ENCODE results near the gene ZNF688.
"Not testable (repeated sequence)": the region's sequence is repeated elsewhere in the genome, so short reads cannot be mapped to it uniquely, and the experiment has no call there.

ZNF688 gene

DNA sequence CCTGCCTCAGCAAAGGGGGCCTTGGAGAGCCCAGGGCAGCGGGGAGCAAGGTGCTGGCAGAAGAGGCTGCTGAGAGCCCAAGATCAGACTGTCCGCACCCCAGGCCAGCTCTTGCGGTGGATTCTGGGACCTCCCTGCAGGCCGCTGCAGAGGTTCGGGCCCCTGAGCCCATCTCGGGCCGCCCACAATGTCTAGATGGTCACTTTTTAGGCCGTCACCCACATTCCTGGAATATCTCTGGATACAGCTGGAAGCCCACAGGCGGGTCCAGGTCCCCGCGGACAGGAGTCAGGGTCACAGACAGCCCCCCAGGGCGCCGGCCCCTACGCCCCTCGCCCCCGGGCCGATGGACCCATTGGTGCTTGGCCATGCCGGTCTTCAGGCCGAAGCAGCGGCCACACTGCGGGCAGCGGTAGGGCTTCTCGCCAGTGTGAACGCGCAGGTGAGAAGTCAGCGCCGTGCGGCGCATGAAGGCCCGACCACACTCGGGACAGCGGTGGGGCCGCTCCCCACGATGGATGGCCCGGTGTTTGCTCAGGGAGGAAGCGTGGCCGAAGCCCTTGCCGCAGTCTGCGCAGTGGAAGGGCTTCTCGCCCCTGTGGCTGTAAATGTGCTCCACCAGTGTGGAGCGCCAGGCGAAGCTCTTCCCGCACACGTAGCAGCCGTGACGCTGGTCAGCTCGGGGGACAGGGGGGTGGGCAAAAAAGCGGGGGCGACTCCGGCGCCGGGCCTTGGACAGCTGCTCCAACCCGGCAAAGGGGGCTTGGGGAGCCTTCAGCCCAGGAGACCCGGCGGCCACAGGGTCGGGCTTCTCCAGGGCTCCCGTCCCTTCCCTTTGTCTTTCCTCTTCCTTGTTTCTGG is 39.0 kb downstream of the ZNF688 start:
- DNase-seq, result no peak

DNA sequence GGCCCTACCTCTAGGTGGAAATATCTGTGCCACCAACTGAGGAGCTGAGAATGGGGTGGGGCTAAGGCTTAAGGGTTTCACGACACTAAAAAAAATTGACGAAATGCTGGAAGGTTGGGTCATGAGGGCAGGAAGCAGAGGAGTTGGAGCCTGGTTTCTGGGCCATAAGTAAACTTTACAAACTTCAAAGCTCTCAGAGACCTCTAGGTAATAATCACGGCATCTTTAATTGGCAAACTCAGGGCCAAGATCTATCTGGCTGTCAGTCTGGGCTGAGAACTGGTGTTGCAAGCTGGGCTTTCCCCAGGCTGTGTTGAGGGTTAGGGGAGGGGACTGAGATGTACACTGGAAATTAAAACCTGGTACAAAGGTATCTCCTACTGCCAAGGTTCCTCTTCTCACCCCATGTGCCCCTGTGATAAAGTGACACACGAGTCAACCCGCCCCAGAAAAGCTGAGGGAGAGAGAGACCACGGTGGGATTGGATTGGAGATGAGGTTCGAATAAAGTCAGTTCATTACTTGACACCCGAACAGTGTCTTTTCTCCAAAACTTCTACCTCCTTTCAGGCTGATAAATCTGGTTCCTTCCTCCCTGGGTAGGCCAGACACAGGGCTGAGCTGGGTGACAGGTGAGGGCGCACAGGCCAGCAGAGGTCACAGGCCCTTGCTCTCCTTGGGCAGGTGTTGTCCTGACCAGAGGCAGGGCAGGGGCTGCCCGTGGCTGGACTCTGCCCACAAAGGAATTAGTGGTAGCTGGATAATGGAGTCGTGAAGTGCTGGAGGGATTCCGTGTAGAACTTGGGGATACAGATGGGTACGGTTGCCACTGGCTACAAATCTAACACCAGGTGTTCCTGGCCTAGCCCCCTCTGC is 41.1 kb downstream of the ZNF688 start:
- DNase-seq, result no peak

DNA sequence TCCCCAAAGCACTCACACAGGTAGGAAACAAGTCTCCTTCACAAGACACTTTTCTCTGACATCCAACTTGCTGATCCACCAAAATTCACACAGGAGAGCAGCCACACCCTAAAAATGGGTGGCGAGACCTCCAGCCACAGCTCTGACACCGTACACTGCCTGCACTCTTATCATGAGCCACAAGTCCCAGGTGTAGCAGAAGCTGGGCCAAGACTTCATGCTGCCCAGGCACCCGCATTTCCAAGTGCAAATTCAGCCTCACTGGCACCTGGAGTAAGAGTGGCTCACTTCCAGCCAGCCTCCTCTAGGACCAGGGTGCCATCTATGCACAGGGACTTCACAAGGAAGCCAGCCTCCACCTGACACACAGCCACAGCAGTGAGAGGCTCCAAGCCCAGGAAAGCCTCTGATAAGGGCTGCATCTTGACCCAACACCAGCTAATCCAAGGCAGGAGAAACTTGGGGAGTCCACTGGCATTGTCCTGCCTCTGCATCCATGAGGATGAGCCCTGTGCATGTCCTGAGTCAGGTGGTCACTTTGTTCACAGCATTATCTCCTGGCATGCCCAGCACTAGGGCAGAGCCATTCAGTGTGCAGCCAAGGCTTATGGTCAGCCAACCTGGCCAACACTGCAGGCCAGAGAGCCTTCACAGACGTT is 42.6 kb downstream of the ZNF688 start:
- no peak for DNase-seq

DNA sequence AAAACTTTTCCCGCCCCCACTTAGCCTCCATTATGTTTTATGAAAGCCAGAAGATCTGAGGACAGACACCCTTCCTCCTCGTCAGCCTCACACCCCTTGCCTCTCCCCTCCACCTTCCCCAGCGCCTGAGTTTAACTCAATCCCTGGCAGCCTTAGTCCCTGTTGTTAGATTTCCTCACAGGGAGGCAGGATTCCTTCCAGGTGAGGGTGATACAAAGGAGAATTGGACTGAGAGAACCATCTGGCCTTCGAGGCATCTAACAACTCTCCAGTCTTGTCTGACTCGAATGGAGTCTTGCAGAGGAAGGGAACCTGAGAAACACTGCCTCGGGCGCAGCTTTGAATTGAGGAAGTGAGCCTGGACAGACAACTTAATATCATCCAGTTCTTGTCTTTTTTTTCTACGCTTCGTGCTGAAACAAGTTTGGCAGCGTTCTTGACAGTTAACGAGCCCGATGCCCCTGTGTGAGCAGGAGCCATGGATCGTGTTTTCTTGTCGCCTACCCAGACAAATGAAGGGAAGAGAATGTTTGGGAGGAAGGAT is 43.8 kb downstream of the ZNF688 start:
- peak in 1 of 2 experiments; percentile 45 for DNase-seq

DNA sequence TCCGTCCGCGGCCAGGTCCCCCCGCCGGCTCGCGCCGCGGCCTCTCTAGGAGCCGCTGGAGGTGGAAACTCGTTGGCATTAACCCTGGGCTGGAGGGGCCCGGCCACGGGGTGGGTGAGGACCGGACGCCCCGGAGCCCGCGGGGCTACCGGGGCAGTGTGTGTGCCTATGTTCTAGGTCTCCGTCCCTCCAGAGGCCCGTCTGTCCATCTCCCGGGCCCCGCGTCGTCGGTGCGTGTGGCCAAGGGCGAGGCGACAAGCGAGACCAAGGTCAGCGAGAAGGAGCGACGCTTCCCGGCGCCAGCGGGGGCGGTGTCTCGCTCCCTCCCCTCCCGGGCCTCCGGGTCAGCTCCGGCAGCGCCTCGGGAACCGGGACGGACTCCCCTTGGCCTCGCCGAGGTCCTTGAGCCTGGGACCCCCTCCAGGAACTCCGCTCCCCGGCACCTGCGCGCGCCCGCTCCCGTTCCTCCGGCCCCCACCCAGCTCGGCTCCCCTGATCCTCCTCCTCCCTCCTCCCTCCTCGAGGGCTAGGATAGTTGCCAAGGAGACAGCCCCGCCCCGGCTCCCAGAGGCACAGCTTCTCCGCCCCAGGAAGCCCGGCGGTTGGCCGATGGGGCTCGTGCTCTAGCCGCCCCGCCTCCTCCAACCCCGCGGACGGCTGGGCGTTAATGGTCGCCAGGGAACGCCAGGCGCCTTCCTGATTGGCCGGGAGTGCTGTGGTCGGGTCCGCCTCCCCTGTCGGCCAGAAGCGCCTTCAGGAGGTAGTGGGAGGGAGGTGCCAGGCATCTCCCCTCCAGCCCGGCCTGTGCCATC is 44.5 kb downstream of the ZNF688 start:
- peak; percentile 97 to 98 for DNase-seq

DNA sequence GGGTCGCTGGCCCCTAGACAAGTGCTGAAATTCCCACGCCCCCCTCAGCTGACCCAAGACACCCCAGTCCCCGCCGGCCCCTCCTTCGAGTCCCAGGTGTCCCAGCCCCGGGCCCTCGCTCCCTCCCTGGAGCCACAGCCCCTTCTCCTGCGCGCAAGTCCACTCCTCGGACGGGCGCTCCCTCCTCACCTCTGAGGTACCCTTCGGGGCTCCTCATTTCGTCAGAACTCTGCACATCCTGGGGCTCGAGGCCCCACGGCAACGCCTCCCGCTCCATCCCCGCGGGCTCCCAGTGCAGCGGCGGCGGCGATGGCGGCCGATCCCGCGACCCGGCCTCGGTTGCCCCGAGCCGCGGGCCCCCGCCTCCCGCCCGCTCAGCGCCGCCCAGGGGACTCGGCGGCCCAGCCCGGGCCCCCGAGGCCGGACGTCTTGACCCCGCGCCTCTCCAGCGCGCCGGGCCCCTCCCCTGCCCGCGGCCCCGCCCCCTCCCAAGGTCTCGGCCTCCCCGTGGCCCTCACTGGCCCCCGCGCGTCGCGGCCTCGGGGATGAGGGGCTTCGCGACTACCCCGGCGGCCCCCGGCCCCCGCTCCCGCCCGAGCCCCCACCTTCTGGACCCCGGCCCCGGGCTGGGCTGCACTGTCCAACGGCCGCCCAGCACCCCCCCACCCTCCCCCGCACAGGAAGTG is 45.2 kb downstream of the ZNF688 start, which contains the start of gene ZNF768:
ZNF768 (minus strand) TSS at position 430 of the 686 bp plus-strand sequence; CDS start at position 277, 153 bp downstream.
- DNase-seq, result peak; percentile 49 to 65

DNA sequence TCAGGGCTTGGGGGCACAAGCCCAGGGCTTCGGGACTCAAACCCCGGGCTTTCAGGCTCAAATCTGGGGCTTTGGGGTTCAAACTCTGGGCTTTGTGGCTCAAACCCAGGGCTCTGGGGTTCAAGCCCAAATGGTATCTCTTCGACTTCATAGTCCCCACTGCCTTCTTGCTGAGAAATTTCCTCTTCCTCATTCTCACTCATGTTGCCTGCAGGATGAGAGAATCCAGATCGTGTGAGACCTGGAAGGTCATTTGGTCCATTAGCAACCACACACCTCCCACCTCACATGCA is 45.7 kb downstream of the ZNF688 start:
- DNase-seq, result no peak

DNA sequence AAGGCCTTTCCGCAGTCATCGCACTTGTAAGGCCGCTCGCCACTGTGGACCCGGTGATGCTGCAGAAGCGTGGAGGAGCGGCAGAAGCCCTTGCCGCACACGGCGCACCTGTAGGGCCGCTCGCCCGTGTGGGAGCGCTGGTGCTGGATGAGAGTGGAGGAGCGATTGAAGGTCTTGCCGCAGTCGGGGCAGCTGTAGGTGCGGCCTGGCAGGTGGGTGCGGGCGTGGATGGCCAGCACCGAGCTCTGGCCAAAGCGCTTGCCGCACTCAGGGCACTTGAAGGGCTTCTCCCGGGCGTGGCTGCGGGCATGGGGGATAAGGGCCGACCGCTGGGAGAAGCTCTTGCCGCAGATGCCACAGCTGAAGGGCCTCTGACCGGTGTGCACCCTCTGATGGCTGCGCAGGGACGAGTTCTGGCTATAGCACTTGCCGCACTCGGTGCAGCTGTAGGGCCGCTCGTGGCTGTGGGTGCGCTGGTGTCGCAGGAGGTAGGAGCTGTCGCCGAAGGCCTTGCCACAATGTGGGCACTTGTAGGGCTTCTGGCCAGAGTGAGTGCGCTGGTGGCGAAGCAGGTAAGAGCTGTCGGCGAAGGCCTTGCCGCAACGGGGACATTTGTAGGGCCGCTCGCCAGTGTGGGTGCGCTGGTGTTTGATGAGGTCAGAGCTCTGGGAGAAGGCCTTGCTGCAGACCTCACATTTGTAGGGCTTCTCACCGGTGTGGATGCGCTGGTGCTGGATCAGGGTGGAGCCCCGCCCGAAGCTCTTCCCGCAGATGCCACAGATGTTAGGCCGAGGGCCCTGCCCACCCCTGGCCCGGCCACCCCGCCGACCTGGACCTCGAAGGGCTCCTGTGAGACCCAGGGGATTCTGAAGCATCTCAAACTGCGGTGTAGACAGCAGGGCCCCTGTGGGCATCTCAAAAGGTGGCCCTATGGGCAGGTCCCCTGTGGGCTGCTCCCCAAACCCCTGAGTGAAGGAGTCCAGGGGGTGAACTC is 46.6 kb downstream of the ZNF688 start:
- DNase-seq, result no peak

DNA sequence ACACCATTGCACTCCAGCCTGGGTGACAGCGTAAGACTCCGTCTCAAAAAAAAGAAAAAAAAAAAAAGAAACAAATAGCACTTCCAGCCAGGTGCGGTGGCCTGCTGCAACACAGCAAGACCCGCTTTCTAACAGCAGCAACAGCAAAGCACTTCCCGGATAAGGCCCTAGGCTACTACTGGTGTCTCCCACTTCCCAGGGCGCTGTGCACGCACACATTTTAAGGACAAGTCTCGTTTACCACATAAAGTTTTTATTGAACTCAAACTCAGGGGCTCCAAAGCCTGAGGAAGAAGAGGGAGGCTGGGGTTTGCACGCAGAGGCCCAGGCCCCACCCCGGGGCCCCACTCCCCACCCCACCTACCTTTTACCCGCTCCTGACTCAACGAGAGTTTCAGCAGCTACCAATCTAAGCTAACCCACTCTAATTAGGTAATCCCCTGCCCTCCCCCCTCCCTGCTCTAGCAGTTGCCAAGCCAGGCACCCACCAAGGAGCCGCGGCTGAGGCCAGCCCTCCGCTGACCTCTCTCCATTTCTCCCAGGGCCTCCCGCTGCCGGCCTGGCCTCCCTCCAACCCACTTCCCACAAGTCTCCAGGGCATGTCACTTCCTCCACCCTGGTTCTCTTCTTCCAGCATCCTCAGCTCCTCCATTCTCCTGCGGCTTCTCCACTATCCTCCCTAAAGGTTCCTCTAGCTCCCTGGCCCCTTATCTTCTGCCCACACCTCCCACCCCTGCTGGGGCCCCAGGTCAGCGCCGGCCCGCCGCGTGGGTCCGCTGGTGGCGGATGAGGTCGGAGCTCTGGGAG is 47.5 kb downstream of the ZNF688 start:
- no peak for DNase-seq

DNA sequence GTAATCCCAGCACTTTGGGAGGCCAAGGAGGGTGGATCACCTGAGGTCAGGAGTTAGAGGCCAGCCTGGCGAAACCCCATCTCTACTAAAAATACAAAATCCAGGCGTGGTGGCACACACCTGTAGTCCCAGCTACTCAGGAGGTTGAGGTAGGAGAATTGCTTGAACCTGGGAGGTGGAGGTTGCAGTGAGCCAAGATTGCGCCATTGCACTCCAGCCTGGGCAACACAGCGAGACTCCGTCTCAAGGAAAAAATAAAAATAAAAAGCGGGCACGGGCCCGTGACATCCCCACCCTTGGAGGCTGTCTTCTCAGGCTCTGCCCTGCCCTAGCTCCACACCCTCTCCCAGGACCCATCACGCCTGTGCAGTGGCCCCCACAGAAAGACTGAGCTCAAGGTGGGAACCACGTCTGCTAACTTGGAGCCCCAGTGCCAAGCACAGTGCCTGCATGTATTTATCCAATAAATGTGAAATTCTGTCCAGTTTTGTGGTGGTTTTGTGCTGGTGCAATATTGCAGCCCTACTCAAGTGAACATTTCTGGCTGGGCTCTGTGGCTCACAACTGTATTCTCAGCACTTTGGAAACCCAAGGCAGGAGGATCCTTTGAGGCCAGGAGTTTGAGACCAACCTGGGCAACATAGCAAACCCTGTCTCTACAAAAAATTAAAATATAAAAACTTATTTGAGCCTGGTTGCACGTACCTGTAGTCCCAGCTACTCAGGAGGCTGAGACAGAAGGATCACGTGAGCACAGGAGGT is 48.6 kb downstream of the ZNF688 start:
- DNase-seq, result not testable (repeated sequence)

DNA sequence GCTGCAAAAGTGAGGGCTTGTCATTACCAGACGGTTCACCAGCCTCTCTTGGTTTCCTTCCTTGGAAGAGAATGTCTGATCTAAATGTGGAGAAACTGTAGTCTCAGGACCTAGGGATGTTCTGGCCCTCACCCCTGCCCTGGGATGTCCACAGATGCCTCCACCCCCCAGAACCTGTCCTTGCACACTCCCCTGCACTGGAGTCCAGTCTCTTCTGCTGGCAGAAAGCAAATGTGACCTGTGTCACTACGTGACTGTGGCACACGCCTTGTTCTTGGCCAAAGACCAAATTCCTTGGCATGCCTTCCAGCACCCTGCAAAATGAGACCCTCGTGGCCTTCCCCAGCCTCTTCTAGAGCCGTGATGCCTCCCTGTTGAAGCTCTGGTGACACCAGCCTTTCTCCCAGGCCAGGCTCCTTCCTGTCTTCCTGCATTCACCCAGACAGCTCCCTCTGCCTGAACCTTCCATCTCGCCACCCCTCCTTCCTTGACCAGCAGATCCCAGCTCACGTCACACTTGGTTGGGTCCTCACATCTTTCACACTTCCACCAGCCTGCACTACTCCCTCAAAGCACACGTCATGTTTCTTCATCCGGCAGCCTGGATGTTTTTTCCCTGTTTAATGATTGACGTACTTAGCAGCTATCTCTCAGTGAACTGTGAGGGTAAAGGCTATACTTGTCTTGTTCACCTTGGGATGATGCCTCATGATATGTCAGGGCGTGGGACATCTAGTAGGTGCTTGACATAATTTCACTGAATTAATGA is 49.5 kb downstream of the ZNF688 start:
- no peak for DNase-seq

DNA sequence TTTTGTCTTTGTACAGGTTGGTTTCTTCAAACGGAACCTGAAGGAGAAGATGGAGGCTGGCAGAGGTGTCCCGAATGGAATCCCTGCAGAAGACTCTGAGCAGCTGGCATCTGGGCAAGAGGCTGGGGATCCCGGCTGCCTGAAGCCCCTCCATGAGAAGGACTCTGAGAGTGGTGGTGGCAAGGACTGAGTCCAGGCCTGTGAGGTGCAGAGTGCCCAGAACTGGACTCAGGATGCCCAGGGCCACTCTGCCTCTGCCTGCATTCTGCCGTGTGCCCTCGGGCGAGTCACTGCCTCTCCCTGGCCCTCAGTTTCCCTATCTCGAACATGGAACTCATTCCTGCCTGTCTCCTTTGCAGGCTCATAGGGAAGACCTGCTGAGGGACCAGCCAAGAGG is 50.0 kb downstream of the ZNF688 start:
- no peak for DNase-seq
